OCI-LY3 (cell line): ENCODE results near the gene ELAPOR1.

Experiments
- EZH2phosphoT487 ChIP-seq: fragments of 200-600 bp; shearing (Covaris generic); IDR thresholded peaks from 2 replicates; pipeline ENCODE4 v1.6.1; 2018; ENCODE audit warnings: antibody characterized with exemption, mixed run types, low read depth
- TF ChIP-seq, protein P1 (sequence below): fragments of 200-600, 300-600 bp; sonication (generic); IDR thresholded peaks from 2 replicates; pipeline ENCODE4 v1.5.1; 2014; ENCODE audit warnings: antibody characterized with exemption, low read length, low read depth

DNA sequence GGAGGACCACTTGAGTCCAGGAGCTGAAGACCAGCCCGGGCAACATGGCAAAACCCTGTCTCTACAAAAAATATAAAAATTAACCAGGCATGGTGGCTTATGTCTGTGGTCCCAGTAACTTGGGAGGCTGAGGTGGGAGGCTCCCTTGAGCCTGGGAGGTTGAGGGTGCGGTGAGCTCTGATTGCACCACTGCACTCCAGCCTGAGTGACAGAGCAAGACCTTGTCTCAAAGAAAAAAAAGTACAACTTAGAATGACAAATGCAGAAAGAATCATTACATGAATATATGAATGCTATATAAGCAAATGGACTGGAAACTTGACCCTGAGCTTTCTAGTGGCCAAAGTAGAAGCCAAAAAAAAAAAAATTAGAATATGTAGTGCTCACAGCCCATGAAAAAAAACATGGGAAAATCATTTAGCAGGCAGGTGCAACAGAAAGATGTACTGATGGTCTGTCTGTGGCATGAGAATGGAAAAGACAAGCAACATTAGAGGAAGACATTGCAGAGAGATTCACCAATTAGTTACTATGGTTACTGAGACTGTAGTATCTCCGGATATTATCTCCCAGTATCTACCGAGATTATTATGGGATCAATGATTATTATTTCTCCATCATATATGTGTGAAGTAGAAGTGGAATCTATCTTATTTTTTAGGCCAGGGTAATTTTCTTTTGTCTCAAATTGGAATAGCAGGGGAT is 19.2 kb downstream of the ELAPOR1 start:
- TF ChIP-seq, protein P1, sequence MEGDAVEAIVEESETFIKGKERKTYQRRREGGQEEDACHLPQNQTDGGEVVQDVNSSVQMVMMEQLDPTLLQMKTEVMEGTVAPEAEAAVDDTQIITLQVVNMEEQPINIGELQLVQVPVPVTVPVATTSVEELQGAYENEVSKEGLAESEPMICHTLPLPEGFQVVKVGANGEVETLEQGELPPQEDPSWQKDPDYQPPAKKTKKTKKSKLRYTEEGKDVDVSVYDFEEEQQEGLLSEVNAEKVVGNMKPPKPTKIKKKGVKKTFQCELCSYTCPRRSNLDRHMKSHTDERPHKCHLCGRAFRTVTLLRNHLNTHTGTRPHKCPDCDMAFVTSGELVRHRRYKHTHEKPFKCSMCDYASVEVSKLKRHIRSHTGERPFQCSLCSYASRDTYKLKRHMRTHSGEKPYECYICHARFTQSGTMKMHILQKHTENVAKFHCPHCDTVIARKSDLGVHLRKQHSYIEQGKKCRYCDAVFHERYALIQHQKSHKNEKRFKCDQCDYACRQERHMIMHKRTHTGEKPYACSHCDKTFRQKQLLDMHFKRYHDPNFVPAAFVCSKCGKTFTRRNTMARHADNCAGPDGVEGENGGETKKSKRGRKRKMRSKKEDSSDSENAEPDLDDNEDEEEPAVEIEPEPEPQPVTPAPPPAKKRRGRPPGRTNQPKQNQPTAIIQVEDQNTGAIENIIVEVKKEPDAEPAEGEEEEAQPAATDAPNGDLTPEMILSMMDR, result no peak
- no peak for TF ChIP-seq EZH2phosphoT487
